Liver (tissue), 9 donors: ENCODE data around the gene TPPP. TPM values are rescaled to one million over a fixed set of nuclear protein-coding genes. Genes with fewer than 3 reads are reported as not detected.

Experiments
- DNase-seq: peaks from one replicate; pipeline ENCODE4 v3.0.0-alpha.2; 2017; ENCODE audit warnings: low spot score
- H3K27ac ChIP-seq, 2 donors: one replicate each; pipeline ENCODE4 v1.7.0; 2013; ENCODE audit warnings: inconsistent platforms in 2 of 2, low read length in 2 of 2, control low read depth in 1 of 2, low read depth in 1 of 2, mild to moderate bottlenecking in 1 of 2
- H3K27me3 ChIP-seq, 4 donors: one replicate each; pipeline versions ENCODE4 v1.6.1 to v1.7.0; 2013; ENCODE audit warnings: low read length in 3 of 4, inconsistent platforms in 1 of 4, mild to moderate bottlenecking in 1 of 4, moderate library complexity in 1 of 4; ENCODE audit not compliant: control insufficient read depth in 4 of 4, insufficient read depth in 4 of 4
- H3K36me3 ChIP-seq, 4 donors: one replicate each; pipeline versions ENCODE4 v1.6.1 to v1.7.0; 2013; ENCODE audit warnings: low read length in 3 of 4, mild to moderate bottlenecking in 3 of 4, low read depth in 1 of 4, moderate library complexity in 1 of 4; ENCODE audit not compliant: control insufficient read depth in 4 of 4, insufficient read depth in 3 of 4
- H3K4me1 ChIP-seq, 4 donors: one replicate each; pipeline versions ENCODE4 v1.6.1 to v1.7.0; 2013; ENCODE audit warnings: low read length in 3 of 4, mild to moderate bottlenecking in 3 of 4, moderate library complexity in 1 of 4; ENCODE audit not compliant: control insufficient read depth in 4 of 4, insufficient read depth in 4 of 4
- H3K4me3 ChIP-seq, 3 donors: one replicate each; pipeline versions ENCODE4 v1.6.1 to v1.7.0; 2013; ENCODE audit warnings: low read length in 3 of 3, control low read depth in 1 of 3, low read depth in 1 of 3, mild to moderate bottlenecking in 1 of 3
- H3K9ac ChIP-seq, 2 donors: one replicate each; pipeline ENCODE4 v1.7.0; 2013; ENCODE audit warnings: low read length in 2 of 2, mild to moderate bottlenecking in 2 of 2, moderate library complexity in 2 of 2, control low read depth in 1 of 2, low read depth in 1 of 2
- H3K9me3 ChIP-seq, 4 donors: one replicate each; pipeline versions ENCODE4 v1.6.1 to v1.7.0; 2013; ENCODE audit warnings: low read length in 3 of 4; ENCODE audit not compliant: control insufficient read depth in 4 of 4
- EGR1 ChIP-seq, 2 donors: IDR thresholded peaks; 2 replicates each; pipeline ENCODE4 v1.6.1; 2016 to 2018; ENCODE audit warnings: antibody characterized with exemption in 2 of 2, low read depth in 2 of 2
- FOXA1 ChIP-seq: IDR thresholded peaks from 2 replicates; pipeline ENCODE4 v1.6.1; 2016; ENCODE audit warnings: antibody characterized with exemption
- FOXA2 ChIP-seq: IDR thresholded peaks from 2 replicates; pipeline ENCODE4 v1.6.1; 2016; ENCODE audit warnings: antibody characterized with exemption
- HNF4A ChIP-seq, 2 donors: conservative IDR thresholded peaks; 2 replicates each; pipeline ENCODE4 v1.6.1; 2016; ENCODE audit warnings: antibody characterized with exemption in 2 of 2, mild to moderate bottlenecking in 2 of 2
- HNF4G ChIP-seq: IDR thresholded peaks from 2 replicates; pipeline ENCODE4 v1.6.1; 2016; ENCODE audit warnings: antibody characterized with exemption
- JUND ChIP-seq, 2 donors: IDR thresholded peaks; 2 replicates each; pipeline ENCODE4 v1.6.1; 2016; ENCODE audit warnings: antibody characterized with exemption in 2 of 2
- NR2F2 ChIP-seq: IDR thresholded peaks from 2 replicates; pipeline ENCODE4 v1.6.1; 2016; ENCODE audit warnings: antibody characterized with exemption
- RAD21 ChIP-seq, 2 donors: IDR thresholded peaks; 2 replicates each; pipeline ENCODE4 v1.6.1; 2016; ENCODE audit warnings: antibody characterized with exemption in 2 of 2, mild to moderate bottlenecking in 2 of 2
- RXRA ChIP-seq, 2 donors: IDR thresholded peaks; 2 replicates each; pipeline ENCODE4 v1.6.1; 2017 to 2018; ENCODE audit warnings: antibody characterized with exemption in 2 of 2, mild to moderate bottlenecking in 1 of 2
- SP1 ChIP-seq: IDR thresholded peaks from 2 replicates; pipeline ENCODE4 v1.6.1; 2018; ENCODE audit warnings: antibody characterized with exemption, mild to moderate bottlenecking
- TAF1 ChIP-seq: conservative IDR thresholded peaks from 2 replicates; pipeline ENCODE4 v1.6.1; 2016; ENCODE audit warnings: antibody characterized with exemption, mild to moderate bottlenecking
- YY1 ChIP-seq: IDR thresholded peaks from 2 replicates; pipeline ENCODE4 v1.6.1; 2016; ENCODE audit warnings: antibody characterized with exemption, mild to moderate bottlenecking
- WGBS: extraction: QIAGEN DNeasy Blood & Tissue Kit; methylation state at CpG from one replicate; pipeline ENCODE4 v1.1.7; 2013; 5-methylcytosine and 5-hydroxymethylcytosine counted together
- polyA plus RNA-seq, 2 donors: library from polyadenylated mRNA; stranded (reverse) in 1 of 2; unstranded in 1 of 2; fragments of 200-250 nt in 1 of 2; fragments of >200 nt in 1 of 2; fragmentation: Nextera tagmentation in 1 of 2; extraction: Ambion mirVana in 1 of 2; gene quantifications; one replicate each; pipeline versions ENCODE4 v1.2.1 to v1.2.3, GENCODE V29; 2013 to 2015
- total RNA-seq, 2 donors: library from RNA; depleted of rRNA; stranded (reverse); fragments of >200 nt; gene quantifications; one replicate each; pipeline ENCODE4 v1.2.3, GENCODE V29; 2014
- TF ChIP-seq, protein P1 (sequence below): IDR thresholded peaks from 2 replicates; pipeline ENCODE4 v1.6.1; 2016; ENCODE audit warnings: antibody characterized with exemption
- TF ChIP-seq, protein P2 (sequence below): IDR thresholded peaks from 2 replicates; pipeline ENCODE4 v1.6.1; 2016; ENCODE audit warnings: antibody characterized with exemption
- TF ChIP-seq, protein P3 (sequence below): fragments of 150-350 bp; IDR thresholded peaks from 2 replicates; pipeline ENCODE4 v1.5.1; 2017; ENCODE audit warnings: improper control_type of control experiment, low read depth, low read length; ENCODE audit not compliant: missing input control
- TF ChIP-seq, protein P4 (sequence below): IDR thresholded peaks from 2 replicates; pipeline ENCODE4 v1.6.1; 2016; ENCODE audit warnings: antibody characterized with exemption
- donor health status: healthy.
- donor health status: healthy.
- donor health status: healthy.
- donor health status: healthy.
- donor health status: healthy.

TPPP gene
- total and polyA plus RNA-seq, 4 donors, result 0.61 to 2.1 (median 0.80) TPM

DNA sequence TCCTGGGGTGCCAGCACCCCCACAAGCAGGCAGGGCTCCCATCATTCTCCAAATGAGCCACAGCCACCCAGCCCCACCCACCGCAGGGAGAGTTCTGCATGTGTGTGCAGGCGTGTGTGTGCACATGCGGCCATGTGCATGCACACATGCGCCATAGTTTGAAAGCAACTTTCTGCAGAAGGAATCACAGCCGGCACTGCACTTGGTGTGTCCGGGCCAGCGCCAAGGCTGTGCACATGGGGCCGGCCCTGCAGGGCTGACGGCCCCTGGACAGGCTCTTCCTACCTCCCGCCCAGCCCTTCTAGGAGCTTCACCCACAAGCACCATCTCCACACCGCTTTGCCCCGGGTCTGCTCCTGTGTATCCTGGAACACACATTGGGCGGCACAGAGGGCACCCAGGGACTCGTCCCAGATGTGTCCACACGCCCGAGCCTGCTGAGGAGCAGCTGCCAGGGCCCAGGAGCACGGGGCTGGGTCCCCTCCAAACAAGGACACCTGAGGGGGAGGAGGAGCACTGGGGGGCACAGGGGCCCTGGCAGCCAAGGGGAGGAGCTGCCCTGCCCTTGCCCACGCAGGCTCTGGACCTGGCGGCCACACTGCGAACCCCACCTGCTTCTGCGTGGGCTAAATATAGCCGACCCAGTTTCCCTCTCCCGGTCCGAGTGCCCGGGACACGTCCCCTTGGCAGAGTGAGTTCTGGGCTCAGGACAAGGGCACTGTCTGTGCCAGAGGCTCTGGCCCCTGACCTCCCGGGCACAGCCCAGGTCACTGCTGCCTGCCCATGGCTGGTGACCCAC is 19.1 kb downstream of the TPPP start:
- H3K9me3 ChIP-seq, result no peaks in the 10 kb centered on the region
- no peak for DNase-seq
- H3K4me1 ChIP-seq, result peaks cover 33 to 54% (median 48%) of the 10 kb centered on the region in 4 donors
- peak; percentile 78 for TF ChIP-seq SP1
- peak; percentile 87 to 96 for TF ChIP-seq RXRA (IDR thresholded peaks at IDR 0.05)
- TF ChIP-seq JUND (IDR thresholded peaks at IDR 0.05), result no peak
- peak; percentile 75 for TF ChIP-seq NR2F2
- TF ChIP-seq TAF1, result no peak
- TF ChIP-seq YY1, result no peak
- TF ChIP-seq FOXA2, result no peak
- peak; percentile 74 to 81 for TF ChIP-seq HNF4A (conservative IDR thresholded peaks at IDR 0.05)
- no peak overlapping the region for H3K4me3 ChIP-seq
- H3K9ac ChIP-seq, result no peak overlapping the region
- no peaks in the 10 kb centered on the region for H3K27me3 ChIP-seq
- 27% methylated on average over 27 of the region's 27 CpGs for WGBS
- no peaks in the 10 kb centered on the region for H3K36me3 ChIP-seq
- H3K27ac ChIP-seq, result peak overlapping the region; percentile 68 to 70

DNA sequence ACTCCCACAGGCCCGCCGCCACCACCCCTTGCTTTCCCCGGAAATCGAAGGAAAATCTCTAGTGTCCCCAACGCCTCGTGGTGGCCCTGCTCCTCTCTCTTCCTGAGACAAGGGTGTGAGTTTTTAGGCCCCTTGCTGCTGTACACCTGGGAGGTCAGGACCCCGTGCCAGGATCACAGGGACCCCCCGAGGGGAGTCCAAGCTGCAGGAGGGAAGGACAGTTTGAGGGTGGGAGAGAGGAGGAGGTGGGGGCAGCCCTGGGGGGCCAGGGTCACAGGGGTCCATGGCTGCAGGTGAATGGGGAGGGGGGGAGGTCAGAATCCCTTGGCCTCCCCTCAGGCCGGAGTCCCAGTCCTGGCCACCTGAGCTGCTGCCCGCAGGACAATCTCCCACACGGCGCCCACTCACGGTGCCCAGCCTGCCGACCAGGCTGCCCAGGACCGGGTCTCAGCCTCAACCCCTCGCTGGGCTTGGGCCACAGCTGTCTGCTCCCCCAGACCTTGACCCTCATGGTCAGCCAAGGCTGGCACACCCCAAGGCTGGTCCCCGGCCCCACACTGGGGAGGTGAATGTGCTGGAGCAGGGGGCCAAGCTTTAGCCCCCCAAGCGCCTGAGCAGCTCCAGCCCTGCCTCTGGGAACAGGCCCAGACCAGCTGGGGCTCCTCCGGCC is 19.9 kb downstream of the TPPP start:
- DNase-seq, result no peak
- H3K9ac ChIP-seq, result no peak overlapping the region
- WGBS, result 45% methylated on average over 19 of the region's 19 CpGs

DNA sequence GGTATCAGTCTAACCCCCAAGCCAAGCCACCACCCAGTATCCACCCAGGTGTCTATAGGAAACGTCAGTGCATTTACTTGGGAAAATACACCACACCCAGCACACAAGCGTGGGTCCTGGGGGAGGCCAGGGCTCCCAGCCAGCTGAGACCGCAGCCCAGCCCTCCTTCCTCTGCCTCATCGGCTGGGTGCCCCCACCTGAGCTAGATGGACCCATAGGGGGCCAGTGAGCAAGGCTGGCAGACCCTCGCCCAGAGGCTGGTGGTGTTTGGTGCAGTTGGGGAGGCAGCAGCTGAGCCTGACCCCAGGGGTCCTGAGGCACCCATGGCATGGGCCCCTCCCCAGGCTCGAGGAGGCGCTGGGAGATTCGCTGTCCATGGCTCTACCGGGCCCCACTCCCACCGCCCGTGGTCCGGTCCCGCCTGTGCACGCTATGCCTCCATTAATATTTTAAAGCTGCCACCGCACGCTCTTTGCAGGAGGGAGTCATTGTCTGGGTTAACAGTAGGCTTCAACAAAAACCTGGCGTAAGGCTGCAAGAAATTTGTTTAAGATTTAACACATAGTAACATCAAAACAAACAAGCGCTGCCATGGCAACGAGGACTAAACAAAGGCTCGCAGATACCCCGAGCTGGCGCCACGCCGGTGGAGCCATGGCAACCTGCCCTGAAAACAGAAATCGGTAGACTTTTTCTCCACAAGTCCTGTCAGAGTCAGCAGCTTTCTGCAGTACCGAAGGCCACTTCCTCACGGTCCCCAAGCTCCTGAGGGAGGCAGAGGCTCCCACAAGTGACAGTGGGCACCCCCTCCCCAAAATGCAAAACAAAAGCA is 20.6 kb downstream of the TPPP start:
- peak; percentile 13 for TF ChIP-seq YY1
- no peak for TF ChIP-seq RAD21 (IDR thresholded peaks at IDR 0.05)
- TF ChIP-seq, protein P1, sequence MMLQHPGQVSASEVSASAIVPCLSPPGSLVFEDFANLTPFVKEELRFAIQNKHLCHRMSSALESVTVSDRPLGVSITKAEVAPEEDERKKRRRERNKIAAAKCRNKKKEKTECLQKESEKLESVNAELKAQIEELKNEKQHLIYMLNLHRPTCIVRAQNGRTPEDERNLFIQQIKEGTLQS, result no peak
- no peak for TF ChIP-seq JUND (IDR thresholded peaks at IDR 0.05)
- no peak for TF ChIP-seq EGR1 (IDR thresholded peaks at IDR 0.05; ENCODE audit: low read depth in 2 of 2)
- no peak for TF ChIP-seq FOXA1
- TF ChIP-seq TAF1, result no peak
- TF ChIP-seq RXRA (IDR thresholded peaks at IDR 0.05), result peak; percentile 12 to 13
- no peak for TF ChIP-seq HNF4G
- TF ChIP-seq, protein P2, sequence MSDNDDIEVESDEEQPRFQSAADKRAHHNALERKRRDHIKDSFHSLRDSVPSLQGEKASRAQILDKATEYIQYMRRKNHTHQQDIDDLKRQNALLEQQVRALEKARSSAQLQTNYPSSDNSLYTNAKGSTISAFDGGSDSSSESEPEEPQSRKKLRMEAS, result no peak
- no peak for TF ChIP-seq FOXA2
- no peak for TF ChIP-seq NR2F2
- TF ChIP-seq, protein P3, sequence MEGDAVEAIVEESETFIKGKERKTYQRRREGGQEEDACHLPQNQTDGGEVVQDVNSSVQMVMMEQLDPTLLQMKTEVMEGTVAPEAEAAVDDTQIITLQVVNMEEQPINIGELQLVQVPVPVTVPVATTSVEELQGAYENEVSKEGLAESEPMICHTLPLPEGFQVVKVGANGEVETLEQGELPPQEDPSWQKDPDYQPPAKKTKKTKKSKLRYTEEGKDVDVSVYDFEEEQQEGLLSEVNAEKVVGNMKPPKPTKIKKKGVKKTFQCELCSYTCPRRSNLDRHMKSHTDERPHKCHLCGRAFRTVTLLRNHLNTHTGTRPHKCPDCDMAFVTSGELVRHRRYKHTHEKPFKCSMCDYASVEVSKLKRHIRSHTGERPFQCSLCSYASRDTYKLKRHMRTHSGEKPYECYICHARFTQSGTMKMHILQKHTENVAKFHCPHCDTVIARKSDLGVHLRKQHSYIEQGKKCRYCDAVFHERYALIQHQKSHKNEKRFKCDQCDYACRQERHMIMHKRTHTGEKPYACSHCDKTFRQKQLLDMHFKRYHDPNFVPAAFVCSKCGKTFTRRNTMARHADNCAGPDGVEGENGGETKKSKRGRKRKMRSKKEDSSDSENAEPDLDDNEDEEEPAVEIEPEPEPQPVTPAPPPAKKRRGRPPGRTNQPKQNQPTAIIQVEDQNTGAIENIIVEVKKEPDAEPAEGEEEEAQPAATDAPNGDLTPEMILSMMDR, result no peak
- TF ChIP-seq SP1, result no peak
- TF ChIP-seq, protein P4, sequence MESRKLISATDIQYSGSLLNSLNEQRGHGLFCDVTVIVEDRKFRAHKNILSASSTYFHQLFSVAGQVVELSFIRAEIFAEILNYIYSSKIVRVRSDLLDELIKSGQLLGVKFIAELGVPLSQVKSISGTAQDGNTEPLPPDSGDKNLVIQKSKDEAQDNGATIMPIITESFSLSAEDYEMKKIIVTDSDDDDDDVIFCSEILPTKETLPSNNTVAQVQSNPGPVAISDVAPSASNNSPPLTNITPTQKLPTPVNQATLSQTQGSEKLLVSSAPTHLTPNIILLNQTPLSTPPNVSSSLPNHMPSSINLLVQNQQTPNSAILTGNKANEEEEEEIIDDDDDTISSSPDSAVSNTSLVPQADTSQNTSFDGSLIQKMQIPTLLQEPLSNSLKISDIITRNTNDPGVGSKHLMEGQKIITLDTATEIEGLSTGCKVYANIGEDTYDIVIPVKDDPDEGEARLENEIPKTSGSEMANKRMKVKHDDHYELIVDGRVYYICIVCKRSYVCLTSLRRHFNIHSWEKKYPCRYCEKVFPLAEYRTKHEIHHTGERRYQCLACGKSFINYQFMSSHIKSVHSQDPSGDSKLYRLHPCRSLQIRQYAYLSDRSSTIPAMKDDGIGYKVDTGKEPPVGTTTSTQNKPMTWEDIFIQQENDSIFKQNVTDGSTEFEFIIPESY, result no peak
- 8% methylated on average over 27 of the region's 27 CpGs for WGBS
- H3K27me3 ChIP-seq, result no peaks in the 10 kb centered on the region
- peak; percentile 65 for DNase-seq
- H3K4me1 ChIP-seq, result peaks cover 33 to 54% (median 48%) of the 10 kb centered on the region in 4 donors
- H3K9ac ChIP-seq, result no peak overlapping the region
- H3K27ac ChIP-seq, result peak overlapping the region; percentile 58 to 64
- no peaks in the 10 kb centered on the region for H3K9me3 ChIP-seq
- H3K4me3 ChIP-seq, result peak overlapping the region in 1 of 3 donors; percentile 18
- peaks cover 0 to under 1% (median 0%) of the 10 kb centered on the region in 4 donors for H3K36me3 ChIP-seq

More for the DNA sequence above, 19.9 kb downstream of the TPPP start:
- Histone ChIP-seq H3K27me3 (no peaks in the 10 kb centered on the region), H3K4me3 (peak overlapping the region in 1 of 3 donors; percentile 18), H3K27ac (peak overlapping the region in 1 of 2 donors; percentile 70), H3K4me1 (peaks cover 33 to 54% (median 48%) of the 10 kb centered on the region in 4 donors), H3K36me3 (no peaks in the 10 kb centered on the region), H3K9me3 (no peaks in the 10 kb centered on the region)
- TF ChIP-seq, protein P1, result no peak
